ACC112 (cell line): ENCODE measurements around the gene PICK1.

ENCODE experiments used
- H2AFZ ChIP-seq: fragments of 200-600 bp; sonication (generic); one replicate; pipeline ENCODE4 v1.6.0; 2017; ENCODE audit warnings: antibody characterized with exemption, low read length; ENCODE audit not compliant: unreplicated experiment
- H3K27ac ChIP-seq: fragments of 200-600 bp; sonication (generic); 2 replicates; pipeline ENCODE4 v1.5.1; 2014; ENCODE audit warnings: low read depth, mild to moderate bottlenecking, antibody characterized with exemption, low read length, moderate library complexity
- H3K27me3 ChIP-seq: fragments of 200-600 bp; sonication (generic); 2 replicates; pipeline ENCODE4 v1.6.1; 2014; ENCODE audit warnings: mild to moderate bottlenecking, antibody characterized with exemption, low read length, moderate library complexity, mixed read lengths; ENCODE audit not compliant: insufficient read depth
- H3K36me3 ChIP-seq: fragments of 200-600 bp; sonication (generic); 2 replicates; pipeline ENCODE4 v1.6.1; 2016; ENCODE audit warnings: mild to moderate bottlenecking, antibody characterized with exemption, low read length, moderate library complexity, mixed read lengths; ENCODE audit not compliant: insufficient read depth
- H3K4me1 ChIP-seq: fragments of 200-600 bp; sonication (generic); one replicate; pipeline ENCODE4 v1.6.1; 2016; ENCODE audit warnings: low read length, mixed read lengths; ENCODE audit not compliant: insufficient read depth, unreplicated experiment, control insufficient read depth
- H3K4me3 ChIP-seq: fragments of 200-600 bp; sonication (generic); 2 replicates; pipeline ENCODE4 v1.5.1; 2014; ENCODE audit warnings: mild to moderate bottlenecking, low read depth, low read length
- H3K79me2 ChIP-seq: fragments of 200-600 bp; sonication (generic); one replicate; pipeline ENCODE4 v1.6.0; 2016; ENCODE audit warnings: low read length; ENCODE audit not compliant: control insufficient read depth, unreplicated experiment, insufficient read depth

Gene PICK1

DNA sequence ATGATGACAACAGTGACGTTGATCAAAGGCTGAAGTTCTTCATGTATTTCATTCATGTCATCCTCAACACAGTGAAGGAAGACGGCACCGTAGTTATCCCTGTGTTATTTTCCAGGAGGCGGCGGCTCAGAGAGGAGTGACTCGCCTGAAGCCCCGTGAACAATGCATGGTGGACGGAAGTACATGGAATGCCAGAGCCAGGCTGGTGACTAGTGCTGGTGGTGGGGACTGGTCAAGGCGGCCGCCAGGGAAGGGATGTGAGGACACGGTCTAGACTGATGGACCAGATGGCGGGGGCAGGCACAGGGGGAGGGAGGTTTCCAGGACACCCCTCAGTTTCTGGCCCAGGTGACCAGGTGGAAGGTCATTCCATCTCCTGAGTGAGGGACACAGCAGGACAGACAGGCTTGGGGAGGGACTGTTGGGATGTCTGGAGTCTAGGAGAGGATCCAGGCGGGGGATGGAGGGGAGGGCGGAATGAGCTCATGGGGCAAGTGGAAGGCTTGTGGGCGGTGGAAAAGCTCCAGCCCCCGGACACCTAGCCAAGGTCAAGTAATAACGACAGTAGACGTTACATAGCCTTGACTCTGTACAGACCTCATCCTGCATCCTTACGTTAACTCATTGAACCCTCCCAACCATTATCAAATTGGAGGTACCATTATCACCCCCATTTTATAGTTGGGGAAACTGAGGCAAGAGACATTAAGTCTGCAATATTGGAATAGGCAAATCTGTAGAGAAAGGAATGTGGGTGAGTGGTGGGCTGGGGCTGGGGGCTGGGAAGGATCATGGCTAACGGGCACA lies 16.0 kb upstream of the PICK1 start:
- no peaks in the 10 kb centered on the region for H3K27me3 ChIP-seq
- H3K79me2 ChIP-seq = no peaks in the 10 kb centered on the region
- H3K4me1 ChIP-seq = no peaks in the 10 kb centered on the region
- no peak overlapping the region for H3K27ac ChIP-seq
- no peaks in the 10 kb centered on the region for H3K36me3 ChIP-seq
- H2AFZ ChIP-seq = no peak overlapping the region
- H3K4me3 ChIP-seq = no peak overlapping the region

- H3K4me3 ChIP-seq = no peak overlapping the region
- H3K27ac ChIP-seq = no peak overlapping the region
- H3K36me3 ChIP-seq = no peaks in the 10 kb centered on the region
- H3K27me3 ChIP-seq = no peaks in the 10 kb centered on the region
- no peaks in the 10 kb centered on the region for H3K4me1 ChIP-seq
- no peaks in the 10 kb centered on the region for H3K79me2 ChIP-seq
- H2AFZ ChIP-seq = no peak overlapping the region
Measured at GRCh38 chr22:38041760-38042487, 15.3 kb upstream of the PICK1 start.

DNA sequence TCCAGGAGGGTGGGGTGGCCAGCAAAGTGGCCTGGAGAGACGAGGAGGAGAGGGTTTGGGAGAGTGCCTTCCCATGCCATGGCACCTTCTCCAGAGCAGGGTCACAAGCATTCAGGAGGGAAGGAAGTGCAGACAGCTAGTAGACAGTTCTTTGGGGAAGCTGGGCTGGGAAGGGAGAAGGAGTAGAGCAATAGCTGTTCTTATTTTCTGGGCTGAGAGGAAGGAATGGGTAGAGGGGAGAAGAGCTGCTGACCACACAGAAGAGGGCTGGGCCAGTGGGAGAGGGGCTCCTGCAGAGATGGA lies 14.8 kb upstream of the PICK1 start:
- no peak overlapping the region for H3K27ac ChIP-seq
- no peaks in the 10 kb centered on the region for H3K79me2 ChIP-seq
- no peak overlapping the region for H3K4me3 ChIP-seq
- no peaks in the 10 kb centered on the region for H3K4me1 ChIP-seq
- no peak overlapping the region for H2AFZ ChIP-seq
- no peaks in the 10 kb centered on the region for H3K36me3 ChIP-seq
- no peaks in the 10 kb centered on the region for H3K27me3 ChIP-seq

GRCh38 chr22:38043151-38044039 lies 13.8 kb upstream of the PICK1 start:
- Histone ChIP-seq H3K36me3 (no peaks in the 10 kb centered on the region), H3K27me3 (no peaks in the 10 kb centered on the region), H3K79me2 (no peaks in the 10 kb centered on the region), H2AFZ (no peak overlapping the region), H3K4me1 (no peaks in the 10 kb centered on the region), H3K4me3 (no peak overlapping the region), H3K27ac (no peak overlapping the region)

DNA sequence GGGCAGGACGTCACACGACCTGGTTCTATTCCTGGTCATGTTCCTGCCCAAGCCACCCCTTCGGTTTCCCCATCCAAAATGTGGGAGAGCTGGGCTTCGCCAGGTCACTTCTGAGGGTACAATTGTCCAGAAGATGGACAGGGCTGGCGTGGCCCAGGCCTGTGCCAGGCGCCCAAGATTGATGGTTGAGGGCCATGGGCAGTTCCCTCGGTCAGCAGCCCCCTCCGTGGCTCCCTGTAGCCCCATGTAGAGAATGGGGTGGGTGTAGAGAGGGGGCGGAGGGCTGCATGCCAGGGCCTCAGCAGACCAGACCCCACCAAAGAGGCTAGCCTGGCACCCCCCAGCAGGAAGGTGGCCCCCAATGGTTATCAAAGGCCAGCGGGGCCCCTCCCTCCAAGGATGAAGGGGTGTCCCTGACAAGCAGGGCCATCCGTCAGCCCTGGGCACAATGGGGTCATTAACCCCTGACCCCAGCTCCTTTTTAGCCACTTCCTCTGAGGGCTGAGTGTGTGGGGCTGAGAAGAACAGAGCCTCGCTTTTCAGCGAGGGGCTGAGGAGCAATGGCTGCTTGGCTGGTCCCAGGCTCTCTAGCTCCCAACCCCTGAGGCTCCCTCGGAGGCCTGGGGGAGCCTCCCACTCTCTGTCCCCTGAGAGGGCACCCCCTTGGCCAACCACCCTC lies 11.0 kb upstream of the PICK1 start:
- no peak overlapping the region for H3K27ac ChIP-seq
- H3K79me2 ChIP-seq = no peaks in the 10 kb centered on the region
- no peak overlapping the region for H2AFZ ChIP-seq
- H3K36me3 ChIP-seq = no peaks in the 10 kb centered on the region
- no peaks in the 10 kb centered on the region for H3K4me1 ChIP-seq
- no peak overlapping the region for H3K4me3 ChIP-seq
- H3K27me3 ChIP-seq = no peaks in the 10 kb centered on the region

DNA sequence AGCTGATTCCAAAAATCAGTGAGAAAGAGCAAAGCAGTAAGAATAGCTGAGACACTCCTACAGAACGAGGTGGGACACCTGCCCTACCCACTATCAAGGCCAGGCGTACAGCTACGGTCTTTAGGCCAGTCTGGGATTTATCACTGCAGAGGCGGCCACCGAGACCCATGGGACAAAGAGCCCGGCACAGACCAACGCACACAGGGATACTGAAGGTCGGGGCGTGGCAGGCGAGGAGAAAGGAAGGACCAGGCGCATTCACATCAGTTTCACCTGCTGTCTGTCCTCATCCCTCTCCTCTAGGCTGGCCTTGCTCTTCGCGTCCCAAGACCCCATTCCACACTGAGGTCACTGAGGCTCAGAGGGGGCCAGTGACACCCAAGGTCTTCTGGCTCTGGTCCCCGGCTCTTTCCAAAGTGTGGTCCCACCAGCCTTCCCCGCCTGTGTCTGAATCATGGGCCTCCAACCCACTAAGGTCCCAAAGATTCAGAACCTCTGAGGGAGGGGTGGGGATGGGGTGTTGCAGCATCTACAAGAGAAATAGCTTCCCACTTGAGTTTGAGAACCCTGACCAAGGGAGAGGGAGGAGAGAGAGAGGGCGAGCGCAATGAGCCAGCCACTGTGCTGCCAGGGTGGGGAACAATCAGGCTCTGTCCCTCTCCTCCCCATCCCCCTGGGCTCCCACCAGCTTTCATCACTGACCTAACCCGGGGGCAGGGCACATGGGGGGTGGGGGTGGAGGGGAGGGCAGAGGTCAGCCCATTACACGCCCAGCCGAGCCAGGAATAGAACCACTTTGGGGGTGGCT lies 7.2 kb upstream of the PICK1 start:
- Histone ChIP-seq H3K27me3 (no peaks in the 10 kb centered on the region), H2AFZ (no peak overlapping the region), H3K79me2 (no peaks in the 10 kb centered on the region), H3K4me3 (no peak overlapping the region), H3K36me3 (no peaks in the 10 kb centered on the region), H3K4me1 (no peaks in the 10 kb centered on the region), H3K27ac (no peak overlapping the region)

GRCh38 chr22:38050720-38051119 lies 6.5 kb upstream of the PICK1 start:
- H3K36me3 ChIP-seq = no peaks in the 10 kb centered on the region
- no peaks in the 10 kb centered on the region for H3K79me2 ChIP-seq
- no peaks in the 10 kb centered on the region for H3K27me3 ChIP-seq
- H2AFZ ChIP-seq = no peak overlapping the region
- no peaks in the 10 kb centered on the region for H3K4me1 ChIP-seq
- H3K27ac ChIP-seq = no peak overlapping the region
- no peak overlapping the region for H3K4me3 ChIP-seq

DNA sequence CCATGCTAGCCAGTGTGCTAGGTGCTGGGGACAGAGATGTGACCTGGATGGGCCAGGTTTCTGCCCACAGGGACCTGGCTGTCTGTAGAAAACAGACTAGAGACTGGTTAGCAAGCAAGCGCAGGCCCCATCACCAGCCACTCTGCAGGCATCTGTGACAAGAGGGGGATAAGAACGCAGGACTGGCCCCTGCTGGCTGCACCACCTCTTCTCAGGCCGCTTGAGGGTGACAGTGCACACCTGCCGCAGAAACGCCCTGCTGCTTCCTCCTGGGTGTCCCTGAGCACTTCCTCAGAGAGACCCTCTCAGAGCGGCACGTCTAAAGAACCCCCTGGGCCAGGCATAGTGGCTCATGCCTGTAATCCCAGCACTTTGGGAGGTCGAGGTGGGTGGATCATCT lies 5.9 kb upstream of the PICK1 start:
- no peak overlapping the region for H2AFZ ChIP-seq
- no peak overlapping the region for H3K4me3 ChIP-seq
- no peaks in the 10 kb centered on the region for H3K79me2 ChIP-seq
- no peaks in the 10 kb centered on the region for H3K4me1 ChIP-seq
- H3K27ac ChIP-seq = no peak overlapping the region
- no peaks in the 10 kb centered on the region for H3K36me3 ChIP-seq
- H3K27me3 ChIP-seq = no peaks in the 10 kb centered on the region

GRCh38 chr22:38051900-38052862 lies 5.0 kb upstream of the PICK1 start:
- no peak overlapping the region for H3K27ac ChIP-seq
- H3K27me3 ChIP-seq = no peaks in the 10 kb centered on the region
- no peak overlapping the region for H2AFZ ChIP-seq
- no peaks in the 10 kb centered on the region for H3K4me1 ChIP-seq
- H3K79me2 ChIP-seq = no peaks in the 10 kb centered on the region
- no peak overlapping the region for H3K4me3 ChIP-seq
- no peaks in the 10 kb centered on the region for H3K36me3 ChIP-seq
